ENCODE data around the gene SOWAHD.

DNA sequence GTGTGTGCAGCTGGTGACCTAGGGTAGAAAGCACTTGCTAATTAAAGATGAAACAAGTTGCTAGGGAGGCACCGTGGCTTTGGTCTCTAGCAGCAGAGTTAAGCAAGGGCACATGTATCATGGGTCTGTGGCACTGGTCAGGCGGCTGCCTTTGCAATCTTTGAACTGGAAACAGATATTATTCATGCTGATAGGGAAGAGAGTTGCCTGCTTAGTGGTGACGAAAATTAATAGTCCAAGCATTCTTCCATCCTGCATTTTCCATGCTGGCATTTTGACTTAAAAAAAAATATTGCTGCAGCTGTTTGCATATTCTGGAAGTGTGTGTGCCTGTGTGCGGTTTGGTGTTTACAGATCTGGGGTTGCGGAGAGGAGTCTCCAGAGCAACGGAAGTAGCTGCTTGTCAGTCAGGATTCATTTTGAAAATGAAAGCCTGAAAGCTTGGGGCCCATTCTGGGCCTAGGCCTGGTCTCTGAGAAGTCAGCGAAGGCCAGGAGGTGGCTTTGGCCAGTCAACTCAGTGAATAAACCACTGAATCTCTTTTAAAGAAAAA is 2.3 kb upstream of the SOWAHD start:
- no peak for TF ChIP-seq EZH2 (IDR thresholded peaks at IDR 0.05; ENCODE audit: insufficient read depth, poor library complexity, severe bottlenecking)
- TF ChIP-seq EZH2phosphoT487 (IDR thresholded peaks at IDR 0.05; ENCODE audit: insufficient read depth, low read depth): no peak

Measured in GM23248 (cell line).